Smooth muscle cell (in vitro differentiated cells): ENCODE results near the gene ACSM6. TPM values are rescaled to one million over a fixed set of nuclear protein-coding genes. Genes with fewer than 3 reads are reported as not detected.

ENCODE experiments used
- DNase-seq: peaks from one replicate; lab custom pipeline; 2025; ENCODE audit not compliant: unreplicated experiment; lab: John Stamatoyannopoulos, UW
- H2AFZ ChIP-seq: fragments of 200-600 bp; sonication (generic); 2 replicates; pipeline ENCODE4 v1.6.0; 2016; ENCODE audit warnings: antibody characterized with exemption, low read depth, mild to moderate bottlenecking
- H3F3A ChIP-seq: fragments of 200-600 bp; sonication (generic); 2 replicates; pipeline ENCODE4 v1.6.0; 2017; ENCODE audit warnings: antibody characterized with exemption, low read depth
- H3K27ac ChIP-seq: fragments of 200-600 bp; sonication (generic); 2 replicates; pipeline ENCODE4 v1.5.1; 2016; ENCODE audit warnings: low read depth, mild to moderate bottlenecking
- H3K27me3 ChIP-seq: fragments of 200-600 bp; sonication (generic); 2 replicates; pipeline ENCODE4 v1.6.1; 2016; ENCODE audit warnings: low read depth, mild to moderate bottlenecking
- H3K36me3 ChIP-seq: fragments of 200-600 bp; sonication (generic); 2 replicates; pipeline ENCODE4 v1.5.1; 2016; ENCODE audit warnings: low read depth
- H3K4me1 ChIP-seq: fragments of 200-600 bp; sonication (generic); 2 replicates; pipeline ENCODE4 v1.5.1; 2016; ENCODE audit warnings: low read depth
- H3K4me2 ChIP-seq: fragments of 200-600 bp; sonication (generic); 2 replicates; pipeline ENCODE4 v1.6.0; 2016; ENCODE audit warnings: mild to moderate bottlenecking
- H3K4me3 ChIP-seq: fragments of 200-600 bp; sonication (generic); 2 replicates; pipeline ENCODE4 v1.5.1; 2016; ENCODE audit warnings: mild to moderate bottlenecking
- H3K79me2 ChIP-seq: fragments of 200-600 bp; sonication (generic); 2 replicates; pipeline ENCODE4 v1.6.0; 2016; ENCODE audit warnings: low read depth, mild to moderate bottlenecking
- H3K9ac ChIP-seq: fragments of 200-600 bp; sonication (generic); 2 replicates; pipeline ENCODE4 v1.6.0; 2016; ENCODE audit warnings: low read depth
- H3K9me3 ChIP-seq: fragments of 200-600 bp; sonication (generic); replicated peaks from 2 replicates; pipeline ENCODE4 v1.5.1; 2016; ENCODE audit warnings: low read depth
- H4K20me1 ChIP-seq: fragments of 200-600 bp; sonication (generic); 2 replicates; pipeline ENCODE4 v1.6.0; 2016; ENCODE audit warnings: low read depth
- CTCF ChIP-seq: fragments of 200-600 bp; sonication (generic); IDR thresholded peaks from 2 replicates; pipeline ENCODE4 v1.5.1; 2017; ENCODE audit warnings: borderline replicate concordance, mild to moderate bottlenecking, antibody characterized with exemption; ENCODE audit not compliant: insufficient read depth, poor library complexity, severe bottlenecking
- WGBS: methylation state at CpG from one replicate; pipeline ENCODE4 v1.1.7; 2016; ENCODE audit warnings: low lambda C conversion rate; 5-methylcytosine and 5-hydroxymethylcytosine counted together
- polyA plus RNA-seq: library from polyadenylated mRNA; unstranded; fragments of >200 nt; fragmentation: Nextera tagmentation; extraction: Ambion mirVana; gene quantifications from 2 replicates; pipeline ENCODE4 v1.2.1, GENCODE V29; 2016
- total RNA-seq: library from RNA; depleted of rRNA; stranded (reverse); fragments of >200 nt; gene quantifications from 2 replicates; pipeline ENCODE4 v1.2.3, GENCODE V29; 2014

The ACSM6 gene
- total and polyA plus RNA-seq, 2 experiments from 2014 or later: not detected

- TF ChIP-seq CTCF: no peak
- Histone ChIP-seq H3K4me3 (no peak overlapping the region), H2AFZ (no peak overlapping the region), H4K20me1 (no peaks in the 10 kb centered on the region), H3F3A (peaks cover 22% of the 10 kb centered on the region), H3K27ac (peak overlapping the region; percentile 100), H3K9ac (peak overlapping the region; percentile 32), H3K4me2 (no peak overlapping the region), H3K36me3 (peaks cover 6% of the 10 kb centered on the region), H3K4me1 (peaks cover 42% of the 10 kb centered on the region), H3K9me3 (no peaks in the 10 kb centered on the region), H3K27me3 (no peaks in the 10 kb centered on the region), H3K79me2 (peaks cover 15% of the 10 kb centered on the region)
- 79% methylated on average over 5 of the region's 5 CpGs for WGBS
- DNase-seq: no peak
Observed at GRCh38 chr10:95262763-95263518, 68.9 kb downstream of the ACSM6 start.

GRCh38 chr10:95263864-95264226 lies 69.8 kb downstream of the ACSM6 start:
- Histone ChIP-seq H3K27me3 (no peaks in the 10 kb centered on the region), H3K36me3 (no peaks in the 10 kb centered on the region), H3K27ac (peak overlapping the region; percentile 100), H2AFZ (no peak overlapping the region), H3K4me1 (peaks cover 45% of the 10 kb centered on the region), H3K9ac (peak overlapping the region; percentile 32), H4K20me1 (no peaks in the 10 kb centered on the region), H3K4me3 (no peak overlapping the region), H3F3A (peaks cover 27% of the 10 kb centered on the region), H3K79me2 (peaks cover 7% of the 10 kb centered on the region), H3K9me3 (no peaks in the 10 kb centered on the region), H3K4me2 (no peak overlapping the region)
- DNase-seq: no peak
- WGBS: 84% methylated on average over 7 of the region's 7 CpGs
- TF ChIP-seq CTCF: no peak

GRCh38 chr10:95264227-95265051 lies 70.4 kb downstream of the ACSM6 start:
- Histone ChIP-seq H3K79me2 (peaks cover 6% of the 10 kb centered on the region), H3F3A (peaks cover 32% of the 10 kb centered on the region), H3K4me1 (peaks cover 45% of the 10 kb centered on the region), H2AFZ (no peak overlapping the region), H3K36me3 (no peaks in the 10 kb centered on the region), H3K27ac (peak overlapping the region; percentile 100), H3K4me3 (no peak overlapping the region), H3K27me3 (no peaks in the 10 kb centered on the region), H3K4me2 (no peak overlapping the region), H3K9me3 (no peaks in the 10 kb centered on the region), H4K20me1 (no peaks in the 10 kb centered on the region), H3K9ac (peak overlapping the region; percentile 38)
- TF ChIP-seq CTCF: no peak
- 57% methylated on average over 6 of the region's 6 CpGs for WGBS
- DNase-seq: no peak
